Adrenal gland (tissue), 5 donors: Measurements from ENCODE around the gene MED27.

Source experiments
- CTCF ChIP-seq, 6 experiments: fragments of 450-650 bp in 4 of 6; fragments of 200-600 bp in 2 of 6; sonication (generic) in 1 of 6; IDR thresholded peaks; 1 replicate in 5 of 6; 2 replicates in 1 of 6; pipeline versions ENCODE4 v1.5.1 to v1.8.0; 2016 to 2021; ENCODE audit warnings: antibody characterized with exemption in 6 of 6, mild to moderate bottlenecking in 2 of 6, moderate library complexity in 1 of 6
- POLR2A ChIP-seq, 2 donors: fragments of 450-650 bp; IDR thresholded peaks; one replicate each; pipeline ENCODE4 v1.6.1; 2017; ENCODE audit warnings: antibody characterized with exemption in 2 of 2, mild to moderate bottlenecking in 2 of 2, moderate library complexity in 1 of 2
- donor health status: DM: no; HTN: no; CAD: no.

GRCh38 chr9:131854334-131854733 lies 225.3 kb downstream of the MED27 start:
- TF ChIP-seq CTCF (IDR thresholded peaks at IDR 0.05) = no peak
- TF ChIP-seq POLR2A (IDR thresholded peaks at IDR 0.05) = no peak
